OCI-LY3 (cell line): ENCODE results near the gene PHACTR2.
"Not testable (repeated sequence)": the region's sequence is repeated elsewhere in the genome, so short reads cannot be mapped to it uniquely, and the experiment has no call there.

Source experiments
- EZH2phosphoT487 ChIP-seq: fragments of 200-600 bp; shearing (Covaris generic); IDR thresholded peaks from 2 replicates; pipeline ENCODE4 v1.6.1; 2018; ENCODE audit warnings: antibody characterized with exemption, mixed run types, low read depth
- TF ChIP-seq, protein P1 (sequence below): fragments of 200-600, 300-600 bp; sonication (generic); IDR thresholded peaks from 2 replicates; pipeline ENCODE4 v1.5.1; 2014; ENCODE audit warnings: antibody characterized with exemption, low read length, low read depth

DNA sequence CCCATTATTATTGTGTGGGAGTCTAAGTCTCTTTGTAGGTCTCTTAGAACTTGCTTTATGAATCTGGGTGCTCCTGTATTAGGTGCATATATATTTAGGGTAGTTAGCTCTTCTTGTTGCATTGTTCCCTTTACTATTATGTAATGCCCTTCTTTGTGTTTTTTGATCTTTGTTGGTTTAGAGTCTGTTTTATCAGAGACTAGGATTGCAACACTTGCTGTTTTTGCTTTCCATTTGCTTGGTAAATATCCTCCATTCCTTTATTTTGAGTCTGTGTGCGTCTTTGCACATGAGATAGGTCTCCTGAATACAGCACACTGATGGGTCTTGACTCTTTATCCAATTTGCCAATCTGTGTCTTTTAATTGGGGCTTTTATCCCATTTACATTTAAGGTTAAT lies 177.3 kb downstream of the PHACTR2 start:
- TF ChIP-seq, protein P1, sequence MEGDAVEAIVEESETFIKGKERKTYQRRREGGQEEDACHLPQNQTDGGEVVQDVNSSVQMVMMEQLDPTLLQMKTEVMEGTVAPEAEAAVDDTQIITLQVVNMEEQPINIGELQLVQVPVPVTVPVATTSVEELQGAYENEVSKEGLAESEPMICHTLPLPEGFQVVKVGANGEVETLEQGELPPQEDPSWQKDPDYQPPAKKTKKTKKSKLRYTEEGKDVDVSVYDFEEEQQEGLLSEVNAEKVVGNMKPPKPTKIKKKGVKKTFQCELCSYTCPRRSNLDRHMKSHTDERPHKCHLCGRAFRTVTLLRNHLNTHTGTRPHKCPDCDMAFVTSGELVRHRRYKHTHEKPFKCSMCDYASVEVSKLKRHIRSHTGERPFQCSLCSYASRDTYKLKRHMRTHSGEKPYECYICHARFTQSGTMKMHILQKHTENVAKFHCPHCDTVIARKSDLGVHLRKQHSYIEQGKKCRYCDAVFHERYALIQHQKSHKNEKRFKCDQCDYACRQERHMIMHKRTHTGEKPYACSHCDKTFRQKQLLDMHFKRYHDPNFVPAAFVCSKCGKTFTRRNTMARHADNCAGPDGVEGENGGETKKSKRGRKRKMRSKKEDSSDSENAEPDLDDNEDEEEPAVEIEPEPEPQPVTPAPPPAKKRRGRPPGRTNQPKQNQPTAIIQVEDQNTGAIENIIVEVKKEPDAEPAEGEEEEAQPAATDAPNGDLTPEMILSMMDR, result not testable (repeated sequence)
- TF ChIP-seq EZH2phosphoT487, result not testable (repeated sequence)
